ENCODE results near the gene GLG1.

- TF ChIP-seq CTCF (IDR thresholded peaks at IDR 0.05) (no peak), POLR2AphosphoS5 (IDR thresholded peaks at IDR 0.05) (no peak), EP300 (IDR thresholded peaks at IDR 0.05; ENCODE audit: low read depth) (no peak)
Observed at GRCh38 chr16:74622005-74622404, 15.1 kb upstream of the GLG1 start.

Data from transverse colon (tissue), 4 donors.